Glutamatergic neuron (in vitro differentiated cells): ENCODE data around the gene NAGLU. TPM values are rescaled to one million over a fixed set of nuclear protein-coding genes. Genes with fewer than 3 reads are reported as not detected.

Source experiments
- DNase-seq: peaks from one replicate; pipeline ENCODE4 v3.0.0; 2022
- H3K27ac Mint-ChIP-seq: one replicate; pipeline ENCODE4 v1.8.0; 2020; ENCODE audit warnings: mild to moderate bottlenecking, mixed read lengths, inconsistent platforms; ENCODE audit not compliant: unreplicated experiment
- H3K27me3 Mint-ChIP-seq: one replicate; pipeline ENCODE4 v1.8.0; 2020; ENCODE audit warnings: mild to moderate bottlenecking, moderate library complexity, mixed read lengths, inconsistent platforms; ENCODE audit not compliant: unreplicated experiment
- H3K36me3 Mint-ChIP-seq: one replicate; pipeline ENCODE4 v1.8.0; 2020; ENCODE audit warnings: mild to moderate bottlenecking, mixed read lengths, inconsistent platforms; ENCODE audit not compliant: unreplicated experiment
- H3K4me1 Mint-ChIP-seq: one replicate; pipeline ENCODE4 v1.8.0; 2020; ENCODE audit warnings: mild to moderate bottlenecking, low read depth, mixed read lengths, inconsistent platforms; ENCODE audit not compliant: unreplicated experiment
- H3K4me3 Mint-ChIP-seq: one replicate; pipeline ENCODE4 v1.8.0; 2020; ENCODE audit warnings: mild to moderate bottlenecking, mixed read lengths, inconsistent platforms; ENCODE audit not compliant: unreplicated experiment
- H3K9me3 Mint-ChIP-seq: one replicate; pipeline ENCODE4 v1.8.0; 2020; ENCODE audit warnings: mild to moderate bottlenecking, moderate library complexity, mixed read lengths, inconsistent platforms; ENCODE audit not compliant: unreplicated experiment
- CTCF ChIP-seq: fragments of 200-600 bp; sonication (generic); IDR thresholded peaks from one replicate; pipeline ENCODE4 v1.5.0; 2021; ENCODE audit not compliant: partially characterized antibody, unreplicated experiment
- total RNA-seq: library from RNA; stranded (reverse); fragmentation: NEBNext Ultra II Directional; extraction: Animal tissue kit (Norgen Biotek cat#: 25700); gene quantifications from one replicate; pipeline ENCODE4 v1.2.1, GENCODE V29; 2021; ENCODE audit not compliant: unreplicated experiment

Gene NAGLU
- total RNA-seq, 1 donor from 2014 or later, result 42.8 TPM

- Mint-ChIP-seq H3K36me3 (peaks cover 5% of the 10 kb centered on the region), H3K4me1 (peaks cover 2% of the 10 kb centered on the region), H3K4me3 (no peak overlapping the region), H3K27ac (no peak overlapping the region), H3K27me3 (peaks cover 6% of the 10 kb centered on the region), H3K9me3 (peaks cover 10% of the 10 kb centered on the region)
- DNase-seq, result no peak
- TF ChIP-seq CTCF, result no peak
These were observed 38.4 kb downstream of the NAGLU start for GRCh38 chr17:42574463-42574862.

GRCh38 chr17:42577140-42577531 lies 41.1 kb downstream of the NAGLU start:
- TF ChIP-seq CTCF, result no peak
- no peak for DNase-seq
- Mint-ChIP-seq H3K27ac (peak overlapping the region; percentile 48), H3K4me1 (peaks cover 2% of the 10 kb centered on the region), H3K4me3 (peak overlapping the region; percentile 100), H3K36me3 (peaks cover 5% of the 10 kb centered on the region), H3K9me3 (peaks cover 11% of the 10 kb centered on the region), H3K27me3 (peaks cover 8% of the 10 kb centered on the region)

GRCh38 chr17:42577532-42578281 lies 41.7 kb downstream of the NAGLU start, which contains the start of gene PSMC3IP:
Gene PSMC3IP (minus strand): TSS chr17:42577729. CDS start chr17:42577686, 43 bp downstream.
- DNase-seq, result peak; percentile 96
- no peak for TF ChIP-seq CTCF
- peak within 1 kb of the TSS; percentile 100 for H3K4me3 Mint-ChIP-seq
- peaks cover 11% of the 10 kb centered on the region for H3K9me3 Mint-ChIP-seq
- H3K36me3 Mint-ChIP-seq, result peaks cover 5% of the 10 kb centered on the region
- H3K27ac Mint-ChIP-seq, result peak within 1 kb of the TSS; percentile 91
- peaks cover 8% of the 10 kb centered on the region for H3K27me3 Mint-ChIP-seq
- peaks cover 2% of the 10 kb centered on the region for H3K4me1 Mint-ChIP-seq

GRCh38 chr17:42578282-42578869 lies 42.3 kb downstream of the NAGLU start:
- peak; percentile 66 for TF ChIP-seq CTCF
- peaks cover 2% of the 10 kb centered on the region for H3K36me3 Mint-ChIP-seq

GRCh38 chr17:42579794-42580551 lies 43.9 kb downstream of the NAGLU start:
- TF ChIP-seq CTCF, result no peak
- Mint-ChIP-seq H3K4me1 (peaks cover 2% of the 10 kb centered on the region), H3K9me3 (peaks cover 11% of the 10 kb centered on the region), H3K27ac (no peak overlapping the region), H3K36me3 (no peaks in the 10 kb centered on the region), H3K27me3 (peaks cover 8% of the 10 kb centered on the region), H3K4me3 (no peak overlapping the region)
- no peak for DNase-seq

More at GRCh38 chr17:42578282-42578869, 42.3 kb downstream of the NAGLU start:
- Mint-ChIP-seq H3K27ac (peak overlapping the region; percentile 91), H3K4me3 (peak overlapping the region; percentile 100), H3K4me1 (peaks cover 2% of the 10 kb centered on the region), H3K27me3 (peaks cover 8% of the 10 kb centered on the region), H3K9me3 (peaks cover 11% of the 10 kb centered on the region)
- peak; percentile 85 for DNase-seq
